Thymus (tissue), 11 donors: ENCODE measurements around the gene KCNT2. TPM values are rescaled to one million over a fixed set of nuclear protein-coding genes. Genes with fewer than 3 reads are reported as not detected.

ENCODE experiments used
- DNase-seq, 9 donors: peaks; one replicate each; pipeline ENCODE4 v3.0.0-alpha.2; 2013; ENCODE audit warnings: low spot score in 9 of 9, low read depth in 6 of 9, missing footprints in 1 of 9
- H3K27ac ChIP-seq, 2 donors: one replicate each; pipeline ENCODE4 v1.5.1; 2013; ENCODE audit warnings: control low read depth in 1 of 2, low read depth in 1 of 2, low read length in 1 of 2, mild to moderate bottlenecking in 1 of 2, moderate library complexity in 1 of 2
- H3K27me3 ChIP-seq, 2 donors: one replicate each; pipeline ENCODE4 v1.5.1; 2013; ENCODE audit warnings: low read length in 1 of 2; ENCODE audit not compliant: control insufficient read depth in 2 of 2, insufficient read depth in 1 of 2
- H3K36me3 ChIP-seq, 2 donors: one replicate each; pipeline ENCODE4 v1.5.1; 2013; ENCODE audit warnings: low read length in 1 of 2, mild to moderate bottlenecking in 1 of 2, moderate library complexity in 1 of 2; ENCODE audit not compliant: control insufficient read depth in 2 of 2, insufficient read depth in 2 of 2
- H3K4me1 ChIP-seq, 2 donors: one replicate each; pipeline ENCODE4 v1.5.1; 2013; ENCODE audit warnings: low read length in 2 of 2; ENCODE audit not compliant: control insufficient read depth in 2 of 2, insufficient read depth in 2 of 2
- H3K4me3 ChIP-seq, 2 donors: one replicate each; pipeline ENCODE4 v1.5.1; 2013; ENCODE audit warnings: low read length in 2 of 2, control low read depth in 1 of 2, mild to moderate bottlenecking in 1 of 2
- H3K9me3 ChIP-seq, 2 donors: one replicate each; pipeline ENCODE4 v1.5.1; 2013; ENCODE audit warnings: low read length in 1 of 2, mild to moderate bottlenecking in 1 of 2; ENCODE audit not compliant: control insufficient read depth in 2 of 2, insufficient read depth in 1 of 2
- WGBS: extraction: QIAGEN DNeasy Blood & Tissue Kit; methylation state at CpG from one replicate; pipeline ENCODE4 v1.1.7; 2013; 5-methylcytosine and 5-hydroxymethylcytosine counted together
- polyA plus RNA-seq: library from polyadenylated mRNA; stranded (reverse); fragments of 200-250 nt; gene quantifications from one replicate; pipeline ENCODE4 v1.2.3, GENCODE V29; 2013
- total RNA-seq: library from RNA; stranded (reverse); fragments of 120-200 nt; gene quantifications from one replicate; pipeline ENCODE4 v1.2.4, GENCODE V29; 2013
- donor health status: healthy.

Gene KCNT2
- total and polyA plus RNA-seq, 2 donors, result 0.41 to 0.85 TPM

GRCh38 chr1:196317535-196318522, 290.4 kb downstream of the KCNT2 start:
- H3K36me3 ChIP-seq, result no peaks in the 10 kb centered on the region
- H3K27me3 ChIP-seq, result no peaks in the 10 kb centered on the region
- H3K27ac ChIP-seq, result no peak overlapping the region
- no peaks in the 10 kb centered on the region for H3K9me3 ChIP-seq
- H3K4me3 ChIP-seq, result no peak overlapping the region
- WGBS, result 94% methylated on average over 8 of the region's 8 CpGs
- peak in 1 of 9 donors; percentile 2 for DNase-seq
- no peaks in the 10 kb centered on the region for H3K4me1 ChIP-seq

GRCh38 chr1:196312739-196313138, 295.5 kb downstream of the KCNT2 start:
- no peak for DNase-seq
- H3K4me3 ChIP-seq, result no peak overlapping the region
- no peaks in the 10 kb centered on the region for H3K36me3 ChIP-seq
- WGBS, result 100% methylated on average over 1 of the region's 1 CpG
- no peaks in the 10 kb centered on the region for H3K9me3 ChIP-seq
- no peak overlapping the region for H3K27ac ChIP-seq
- H3K4me1 ChIP-seq, result no peaks in the 10 kb centered on the region
- no peaks in the 10 kb centered on the region for H3K27me3 ChIP-seq

- no peaks in the 10 kb centered on the region for H3K9me3 ChIP-seq
- DNase-seq, result peak in 1 of 9 donors; percentile 3
- no peaks in the 10 kb centered on the region for H3K36me3 ChIP-seq
- H3K27me3 ChIP-seq, result no peaks in the 10 kb centered on the region
- no peaks in the 10 kb centered on the region for H3K4me1 ChIP-seq
- no peak overlapping the region for H3K4me3 ChIP-seq
- no peak overlapping the region for H3K27ac ChIP-seq
- WGBS, result 72% methylated on average over 1 of the region's 1 CpG
These were observed 298.9 kb downstream of the KCNT2 start for GRCh38 chr1:196309386-196309785.

GRCh38 chr1:196308176-196308575, 300.1 kb downstream of the KCNT2 start:
- no peak overlapping the region for H3K27ac ChIP-seq
- H3K4me1 ChIP-seq, result no peaks in the 10 kb centered on the region
- H3K9me3 ChIP-seq, result no peaks in the 10 kb centered on the region
- H3K4me3 ChIP-seq, result no peak overlapping the region
- H3K36me3 ChIP-seq, result no peaks in the 10 kb centered on the region
- WGBS, result 94% methylated on average over 1 of the region's 1 CpG
- no peak for DNase-seq
- no peaks in the 10 kb centered on the region for H3K27me3 ChIP-seq

GRCh38 chr1:196306421-196306820, 301.8 kb downstream of the KCNT2 start:
- H3K27ac ChIP-seq, result no peak overlapping the region
- WGBS, result 92% methylated on average over 2 of the region's 2 CpGs

GRCh38 chr1:196305216-196305615, 303.0 kb downstream of the KCNT2 start:
- 98% methylated on average over 2 of the region's 2 CpGs for WGBS
- no peaks in the 10 kb centered on the region for H3K4me1 ChIP-seq

More at GRCh38 chr1:196306421-196306820, 301.8 kb downstream of the KCNT2 start:
- DNase-seq, result no peak
- Histone ChIP-seq H3K4me3 (no peak overlapping the region), H3K36me3 (no peaks in the 10 kb centered on the region), H3K4me1 (no peaks in the 10 kb centered on the region), H3K27me3 (no peaks in the 10 kb centered on the region), H3K9me3 (no peaks in the 10 kb centered on the region)

GRCh38 chr1:196302981-196303380, 305.3 kb downstream of the KCNT2 start:
- H3K36me3 ChIP-seq, result no peaks in the 10 kb centered on the region
- H3K9me3 ChIP-seq, result no peaks in the 10 kb centered on the region
- H3K27me3 ChIP-seq, result no peaks in the 10 kb centered on the region
- H3K4me1 ChIP-seq, result no peaks in the 10 kb centered on the region
- DNase-seq, result no peak
- no peak overlapping the region for H3K27ac ChIP-seq
- H3K4me3 ChIP-seq, result no peak overlapping the region

More at GRCh38 chr1:196305216-196305615, 303.0 kb downstream of the KCNT2 start:
- Histone ChIP-seq H3K9me3 (no peaks in the 10 kb centered on the region), H3K4me3 (no peak overlapping the region), H3K36me3 (no peaks in the 10 kb centered on the region), H3K27me3 (no peaks in the 10 kb centered on the region), H3K27ac (no peak overlapping the region)
- DNase-seq, result no peak

GRCh38 chr1:196302420-196302819, 305.8 kb downstream of the KCNT2 start:
- Histone ChIP-seq H3K27ac (no peak overlapping the region), H3K4me1 (no peaks in the 10 kb centered on the region), H3K27me3 (no peaks in the 10 kb centered on the region), H3K4me3 (no peak overlapping the region), H3K36me3 (no peaks in the 10 kb centered on the region), H3K9me3 (no peaks in the 10 kb centered on the region)
- WGBS, result 90% methylated on average over 1 of the region's 1 CpG
- DNase-seq, result no peak

- Histone ChIP-seq H3K27me3 (no peaks in the 10 kb centered on the region), H3K27ac (no peak overlapping the region), H3K4me1 (no peaks in the 10 kb centered on the region), H3K4me3 (no peak overlapping the region), H3K36me3 (no peaks in the 10 kb centered on the region), H3K9me3 (no peaks in the 10 kb centered on the region)
- DNase-seq, result no peak
These were observed 312.5 kb downstream of the KCNT2 start for GRCh38 chr1:196295766-196296165.
